HepG2 (cell line): ENCODE measurements around the gene POU2AF3. TPM values are rescaled to one million over a fixed set of nuclear protein-coding genes. Genes with fewer than 3 reads are reported as not detected.
A peak's percentile ranks its signal among the peaks of the same experiment; 100 is the strongest.

Source experiments
- BHLHE40 ChIP-seq: IDR thresholded peaks from 2 replicates; pipeline ENCODE4 v1.6.1; 2011; ENCODE audit warnings: low read length, improper control_type of control experiment
- HDAC2 ChIP-seq: sonication (generic); formaldehyde crosslinking; IDR thresholded peaks from 2 replicates; pipeline ENCODE4 v1.4.0; 2020; ENCODE audit warnings: missing genetic modification reagents
- IKZF4 ChIP-seq: sonication (generic); formaldehyde crosslinking; IDR thresholded peaks from 2 replicates; pipeline ENCODE4 v1.5.1; 2020; ENCODE audit warnings: borderline replicate concordance, mild to moderate bottlenecking, low read depth, missing genetic modification reagents; ENCODE audit errors: not compliant biosample characterization
- MYC ChIP-seq: sonication (generic); formaldehyde crosslinking; IDR thresholded peaks from 2 replicates; pipeline ENCODE4 v1.9.0; 2021; ENCODE audit warnings: missing genetic modification reagents, borderline replicate concordance
- NR2C2 ChIP-seq: sonication (generic); formaldehyde crosslinking; IDR thresholded peaks from 2 replicates; pipeline ENCODE4 v1.4.0; 2020; ENCODE audit warnings: missing genetic modification reagents, mild to moderate bottlenecking, moderate library complexity, borderline replicate concordance
- PAXIP1 ChIP-seq: sonication (generic); formaldehyde crosslinking; conservative IDR thresholded peaks from 2 replicates; pipeline ENCODE4 v1.4.0; 2020; ENCODE audit warnings: mild to moderate bottlenecking, missing genetic modification reagents, moderate library complexity
- SNAPC2 ChIP-seq: sonication (generic); formaldehyde crosslinking; IDR thresholded peaks from 2 replicates; pipeline ENCODE4 v1.8.1; 2022; ENCODE audit warnings: mild to moderate bottlenecking, missing genetic modification reagents
- SNAPC4 ChIP-seq: sonication (generic); formaldehyde crosslinking; IDR thresholded peaks from 2 replicates; pipeline ENCODE4 v1.4.0; 2020; ENCODE audit warnings: mild to moderate bottlenecking, missing genetic modification reagents
- TIGD3 ChIP-seq: sonication (generic); formaldehyde crosslinking; IDR thresholded peaks from 2 replicates; pipeline ENCODE4 v1.5.1; 2020; ENCODE audit warnings: mild to moderate bottlenecking, missing genetic modification reagents, borderline replicate concordance
- UBTF ChIP-seq: sonication (generic); formaldehyde crosslinking; IDR thresholded peaks from 2 replicates; pipeline ENCODE4 v1.4.0; 2020; ENCODE audit warnings: mild to moderate bottlenecking, missing genetic modification reagents
- ZNF3 ChIP-seq: IDR thresholded peaks from 2 replicates; pipeline ENCODE4 v1.7.0; 2017; ENCODE audit warnings: inconsistent platforms
- ZNF333 ChIP-seq: sonication (generic); formaldehyde crosslinking; IDR thresholded peaks from 2 replicates; pipeline ENCODE4 v1.4.0; 2020; ENCODE audit warnings: mild to moderate bottlenecking, missing genetic modification reagents, borderline replicate concordance
- ZNF383 ChIP-seq: sonication (generic); formaldehyde crosslinking; IDR thresholded peaks from 2 replicates; pipeline ENCODE4 v1.4.0; 2020; ENCODE audit warnings: missing genetic modification reagents, mild to moderate bottlenecking, borderline replicate concordance
- ZNF547 ChIP-seq: sonication (generic); formaldehyde crosslinking; IDR thresholded peaks from 2 replicates; pipeline ENCODE4 v1.5.1; 2020; ENCODE audit warnings: mild to moderate bottlenecking, missing genetic modification reagents
- ZNF615 ChIP-seq: sonication (generic); formaldehyde crosslinking; IDR thresholded peaks from 2 replicates; pipeline ENCODE4 v1.5.0; 2020; ENCODE audit warnings: mild to moderate bottlenecking, missing genetic modification reagents, borderline replicate concordance
- ZNF652 ChIP-seq: IDR thresholded peaks from 2 replicates; pipeline ENCODE4 v1.6.1; 2016; ENCODE audit warnings: low read depth, borderline replicate concordance
- polyA plus RNA-seq, 8 experiments: library from polyadenylated mRNA; depleted of rRNA in 3 of 8; stranded (reverse) in 7 of 8; unstranded in 1 of 8; fragments of >200 nt; fragmentation: Illumina TruSeq in 4 of 8; extraction: Trizol in 4 of 8; gene quantifications; 2 replicates each; pipeline versions ENCODE4 v1.2.1 to v1.2.3, GENCODE V29; 2011 to 2016; ENCODE audit warnings: low read depth in 4 of 8, missing spikeins in 1 of 8, mixed read lengths in 1 of 8; ENCODE audit not compliant: insufficient read depth in 1 of 8
- total RNA-seq, 5 experiments: library from RNA; depleted of rRNA; stranded (reverse); fragments of >200 nt; fragmentation: Illumina TruSeq; extraction: Trizol; gene quantifications; 2 replicates each; pipeline ENCODE4 v1.2.3, GENCODE V29; 2016; ENCODE audit warnings: low read depth in 1 of 5

Gene POU2AF3
- total and polyA plus RNA-seq, 2 of the 13 experiments (the other 11 are each of a cell fraction or from before 2014, with no cell fraction given) = 7.8 to 71.2 TPM

GRCh38 chr11:111336582-111337256 lies 38.4 kb downstream of the POU2AF3 start (continued):
- TF ChIP-seq ZNF615 (CRISPR knock-in tag) = no peak
- TF ChIP-seq ZNF652 (CRISPR knock-in tag) = peak; percentile 96
- TF ChIP-seq ZNF547 (CRISPR knock-in tag) = no peak
- TF ChIP-seq MYC (CRISPR knock-in tag) = no peak
- TF ChIP-seq SNAPC2 (CRISPR knock-in tag) = 0 out of 2 replicates have a peak, but pooled peaks have one; percentile 28
- no peak for TF ChIP-seq IKZF4 (CRISPR knock-in tag)
- TF ChIP-seq NR2C2 (CRISPR knock-in tag) = peak; percentile 69
- TF ChIP-seq UBTF (CRISPR knock-in tag) = 0 out of 2 replicates have a peak, but pooled peaks have one; percentile 21
- TF ChIP-seq PAXIP1 = 0 out of 2 replicates have a peak, but pooled peaks have one; percentile 19
- 0 out of 2 replicates have a peak, but pooled peaks have one; percentile 39 for TF ChIP-seq ZNF3 (CRISPR knock-in tag)
- TF ChIP-seq BHLHE40 = 0 out of 2 replicates have a peak, but pooled peaks have one; percentile 12
- TF ChIP-seq ZNF333 (CRISPR knock-in tag) = no peak
- peak; percentile 42; the same call in 1 of the 2 replicates for TF ChIP-seq SNAPC4 (CRISPR knock-in tag)
- no peak for TF ChIP-seq ZNF383 (CRISPR knock-in tag)
- no peak for TF ChIP-seq TIGD3 (CRISPR knock-in tag)
- TF ChIP-seq HDAC2 (CRISPR knock-in tag) = peak; percentile 20; the same call in 1 of the 2 replicates
